WERI-Rb-1 (cell line): Measurements from ENCODE around the gene C3orf38.
A peak's percentile ranks its signal among the peaks of the same experiment; 100 is the strongest.

ENCODE experiments used
- DNase-seq: peaks from one replicate; pipeline ENCODE4 v3.0.0-alpha.2; 2020
- H3K27ac ChIP-seq: fragments of 250-450 bp; sonication (Bioruptor Pico); 2 replicates; pipeline ENCODE4 v1.5.1; 2020; ENCODE audit warnings: mild to moderate bottlenecking, moderate library complexity
- H3K27me3 ChIP-seq: fragments of 250-450 bp; sonication (Bioruptor Pico); 2 replicates; pipeline ENCODE4 v1.5.1; 2021; ENCODE audit warnings: mild to moderate bottlenecking, low read depth, moderate library complexity; ENCODE audit not compliant: insufficient read depth, severe bottlenecking
- H3K36me3 ChIP-seq: fragments of 250-450 bp; sonication (Bioruptor Pico); 2 replicates; pipeline ENCODE4 v1.5.1; 2020; ENCODE audit warnings: mild to moderate bottlenecking, moderate library complexity
- H3K4me3 ChIP-seq: 2 replicates; pipeline ENCODE4 v1.5.1; 2011; ENCODE audit warnings: low read depth, mild to moderate bottlenecking, control low read depth, low read length
- H3K9me3 ChIP-seq: fragments of 250-450 bp; sonication (Bioruptor Pico); 2 replicates; pipeline ENCODE4 v1.5.1; 2021; ENCODE audit warnings: mild to moderate bottlenecking, moderate library complexity; ENCODE audit not compliant: severe bottlenecking
- TF ChIP-seq, protein P1 (sequence below): IDR thresholded peaks from 2 replicates; pipeline ENCODE4 v1.5.1; 2011; ENCODE audit warnings: low read depth, mild to moderate bottlenecking, control low read depth, inconsistent platforms, low read length

The C3orf38 gene

DNA sequence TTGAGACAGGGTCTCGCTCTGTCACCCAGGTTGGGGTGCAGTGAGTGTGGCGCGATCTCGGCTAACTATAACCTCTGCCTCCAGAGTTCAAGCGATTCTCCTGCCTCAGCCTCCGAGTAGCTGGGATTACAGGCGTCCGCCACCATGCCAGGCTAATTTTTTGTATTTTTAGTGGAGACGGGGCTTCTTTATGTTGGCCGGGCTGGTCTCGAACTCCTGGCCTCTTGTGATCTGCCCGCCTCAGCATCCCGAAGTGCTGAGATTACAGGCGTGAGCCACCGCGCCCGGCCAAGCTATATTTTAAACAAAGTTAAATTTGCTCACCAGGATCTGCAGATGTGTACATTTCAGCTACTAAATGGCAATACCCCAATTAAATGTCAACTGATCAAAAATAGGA lies 1.1 kb upstream of the C3orf38 start:
- DNase-seq = no peak
- H3K9me3 ChIP-seq = no peaks in the 10 kb centered on the region
- peak overlapping the region; percentile 99 for H3K27ac ChIP-seq
- peak overlapping the region; percentile 88 for H3K4me3 ChIP-seq
- H3K36me3 ChIP-seq = peaks cover 13% of the 10 kb centered on the region
- TF ChIP-seq, protein P1, sequence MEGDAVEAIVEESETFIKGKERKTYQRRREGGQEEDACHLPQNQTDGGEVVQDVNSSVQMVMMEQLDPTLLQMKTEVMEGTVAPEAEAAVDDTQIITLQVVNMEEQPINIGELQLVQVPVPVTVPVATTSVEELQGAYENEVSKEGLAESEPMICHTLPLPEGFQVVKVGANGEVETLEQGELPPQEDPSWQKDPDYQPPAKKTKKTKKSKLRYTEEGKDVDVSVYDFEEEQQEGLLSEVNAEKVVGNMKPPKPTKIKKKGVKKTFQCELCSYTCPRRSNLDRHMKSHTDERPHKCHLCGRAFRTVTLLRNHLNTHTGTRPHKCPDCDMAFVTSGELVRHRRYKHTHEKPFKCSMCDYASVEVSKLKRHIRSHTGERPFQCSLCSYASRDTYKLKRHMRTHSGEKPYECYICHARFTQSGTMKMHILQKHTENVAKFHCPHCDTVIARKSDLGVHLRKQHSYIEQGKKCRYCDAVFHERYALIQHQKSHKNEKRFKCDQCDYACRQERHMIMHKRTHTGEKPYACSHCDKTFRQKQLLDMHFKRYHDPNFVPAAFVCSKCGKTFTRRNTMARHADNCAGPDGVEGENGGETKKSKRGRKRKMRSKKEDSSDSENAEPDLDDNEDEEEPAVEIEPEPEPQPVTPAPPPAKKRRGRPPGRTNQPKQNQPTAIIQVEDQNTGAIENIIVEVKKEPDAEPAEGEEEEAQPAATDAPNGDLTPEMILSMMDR = no peak
- H3K27me3 ChIP-seq = no peaks in the 10 kb centered on the region

DNA sequence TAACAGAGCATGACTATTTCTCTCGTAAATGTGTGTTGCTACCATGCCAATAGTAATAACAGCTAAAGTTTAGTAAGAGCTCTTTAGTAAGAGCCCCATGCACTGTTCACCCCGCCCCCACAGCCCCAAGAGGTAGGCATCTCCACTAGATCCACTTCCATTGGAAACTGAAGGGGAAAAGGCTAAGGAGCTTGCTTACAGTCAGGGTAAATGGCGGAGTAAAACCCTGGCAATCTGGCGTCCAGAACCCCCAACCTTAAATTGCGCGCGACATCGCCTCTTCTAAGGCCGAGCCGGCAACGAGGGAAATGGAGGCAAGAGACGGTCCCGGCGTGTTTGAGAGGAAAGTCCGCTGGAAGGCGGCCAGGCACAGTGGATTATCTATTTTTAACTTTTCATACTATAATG lies 654 bp upstream of the C3orf38 start:
- H3K4me3 ChIP-seq = peak overlapping the region; percentile 88
- no peaks in the 10 kb centered on the region for H3K27me3 ChIP-seq
- TF ChIP-seq, protein P1 = no peak
- H3K9me3 ChIP-seq = no peaks in the 10 kb centered on the region
- peak overlapping the region; percentile 99 for H3K27ac ChIP-seq
- peak; percentile 42 for DNase-seq
- H3K36me3 ChIP-seq = peaks cover 17% of the 10 kb centered on the region

DNA sequence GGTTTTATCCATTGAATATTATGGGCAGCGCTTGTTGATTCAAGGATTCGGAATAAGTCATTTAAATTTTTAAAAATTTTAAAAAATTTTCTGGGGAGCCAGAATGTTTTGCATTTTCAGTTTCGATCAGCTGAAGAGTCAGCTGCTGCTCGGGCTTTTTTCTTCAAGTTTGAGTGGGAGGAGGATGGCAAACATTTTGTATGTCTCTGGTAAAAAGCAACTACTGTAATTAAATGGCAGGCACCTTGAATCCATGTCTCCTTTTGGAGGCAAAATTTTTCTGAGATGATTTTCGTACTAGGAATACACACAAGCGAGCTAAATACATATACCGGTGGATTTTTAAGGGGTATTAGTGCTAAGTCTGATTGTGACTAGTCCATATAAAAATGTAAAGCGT lies 612 bp downstream of the C3orf38 start:
- H3K9me3 ChIP-seq = no peaks in the 10 kb centered on the region
- TF ChIP-seq, protein P1 = no peak
- DNase-seq = no peak
- H3K4me3 ChIP-seq = peak overlapping the region; percentile 88
- H3K27ac ChIP-seq = peak overlapping the region; percentile 99
- no peaks in the 10 kb centered on the region for H3K27me3 ChIP-seq
- H3K36me3 ChIP-seq = peaks cover 26% of the 10 kb centered on the region

DNA sequence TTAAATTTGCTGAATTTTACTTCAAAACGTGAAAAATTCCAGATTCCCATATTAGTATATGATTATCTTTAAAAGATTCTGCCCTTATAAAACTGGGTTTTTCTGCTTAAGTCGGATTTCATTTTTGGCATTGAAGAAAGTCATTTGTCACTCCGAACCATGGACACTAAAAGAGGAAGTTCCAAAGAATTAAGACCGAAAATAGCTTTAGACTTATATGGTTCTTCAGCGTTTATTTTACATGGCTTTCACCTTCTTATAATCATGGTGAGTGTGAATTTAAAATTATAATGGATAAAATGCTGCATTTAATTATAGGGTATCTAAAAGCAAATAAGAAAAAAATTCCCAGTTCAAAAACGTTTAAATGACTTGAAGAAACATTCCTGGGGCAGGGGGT lies 1.0 kb downstream of the C3orf38 start:
- H3K27me3 ChIP-seq = no peaks in the 10 kb centered on the region
- TF ChIP-seq, protein P1 = no peak
- no peaks in the 10 kb centered on the region for H3K9me3 ChIP-seq
- DNase-seq = no peak
- peak overlapping the region; percentile 99; the same call in 1 of the 2 replicates for H3K27ac ChIP-seq
- H3K36me3 ChIP-seq = peaks cover 29% of the 10 kb centered on the region
- peak overlapping the region; percentile 88 for H3K4me3 ChIP-seq

DNA sequence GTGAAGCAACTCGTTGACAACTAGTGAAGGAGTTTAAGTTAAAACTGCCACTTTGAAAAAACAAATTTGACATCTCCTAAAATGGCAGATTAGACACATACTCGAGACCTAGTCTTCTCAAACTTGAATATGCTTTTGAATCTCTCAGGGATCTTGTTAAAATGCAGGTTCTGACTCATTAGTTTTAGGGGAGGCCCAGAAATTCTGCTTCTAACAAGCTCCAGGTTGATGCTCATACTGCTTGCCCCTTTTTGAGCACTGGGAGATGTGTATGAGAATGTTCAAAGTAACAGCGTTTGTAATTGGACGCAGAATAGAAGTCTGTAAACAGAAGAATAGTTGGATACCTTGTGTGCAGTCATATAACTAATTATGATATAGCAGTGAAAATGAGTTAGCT lies 1.6 kb downstream of the C3orf38 start:
- DNase-seq = no peak
- Histone ChIP-seq H3K9me3 (no peaks in the 10 kb centered on the region), H3K27me3 (no peaks in the 10 kb centered on the region), H3K4me3 (no peak overlapping the region; the same call in 1 of the 2 replicates), H3K27ac (no peak overlapping the region), H3K36me3 (peaks cover 32% of the 10 kb centered on the region)
- TF ChIP-seq, protein P1 = no peak

DNA sequence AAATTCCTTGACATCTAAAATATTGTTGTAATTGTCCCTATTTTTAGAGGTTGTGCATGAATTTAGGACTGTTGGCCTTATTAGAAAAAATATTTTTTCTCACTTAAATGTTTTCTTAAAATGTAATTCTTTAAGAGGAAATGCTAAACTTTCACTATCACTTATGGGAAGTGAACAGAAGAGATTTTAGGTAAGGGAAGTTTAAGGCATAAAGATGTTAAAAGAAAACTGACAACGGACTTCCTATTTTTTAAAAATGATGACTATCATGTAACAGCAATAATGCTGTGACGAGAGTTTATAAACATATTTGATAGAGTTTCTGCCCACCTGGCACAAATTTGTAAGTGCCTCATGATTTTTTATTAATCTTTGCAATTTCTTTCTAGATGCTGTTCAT lies 3.1 kb downstream of the C3orf38 start:
- DNase-seq = no peak
- no peaks in the 10 kb centered on the region for H3K27me3 ChIP-seq
- no peaks in the 10 kb centered on the region for H3K9me3 ChIP-seq
- no peak overlapping the region for H3K27ac ChIP-seq
- H3K4me3 ChIP-seq = no peak overlapping the region
- TF ChIP-seq, protein P1 = no peak
- H3K36me3 ChIP-seq = peaks cover 44% of the 10 kb centered on the region
